GM19023 (cell line): ENCODE measurements around the gene SURF6.
"Not testable (repeated sequence)": the region's sequence is repeated elsewhere in the genome, so short reads cannot be mapped to it uniquely, and the experiment has no call there.

Source experiments
- ATAC-seq: cut with Tn5 transposase; IDR thresholded peaks from one replicate; pipeline ENCODE4 v1.9.1; 2021; ENCODE audit warnings: mild to moderate bottlenecking, moderate library complexity; ENCODE audit not compliant: unreplicated experiment

SURF6 gene

DNA sequence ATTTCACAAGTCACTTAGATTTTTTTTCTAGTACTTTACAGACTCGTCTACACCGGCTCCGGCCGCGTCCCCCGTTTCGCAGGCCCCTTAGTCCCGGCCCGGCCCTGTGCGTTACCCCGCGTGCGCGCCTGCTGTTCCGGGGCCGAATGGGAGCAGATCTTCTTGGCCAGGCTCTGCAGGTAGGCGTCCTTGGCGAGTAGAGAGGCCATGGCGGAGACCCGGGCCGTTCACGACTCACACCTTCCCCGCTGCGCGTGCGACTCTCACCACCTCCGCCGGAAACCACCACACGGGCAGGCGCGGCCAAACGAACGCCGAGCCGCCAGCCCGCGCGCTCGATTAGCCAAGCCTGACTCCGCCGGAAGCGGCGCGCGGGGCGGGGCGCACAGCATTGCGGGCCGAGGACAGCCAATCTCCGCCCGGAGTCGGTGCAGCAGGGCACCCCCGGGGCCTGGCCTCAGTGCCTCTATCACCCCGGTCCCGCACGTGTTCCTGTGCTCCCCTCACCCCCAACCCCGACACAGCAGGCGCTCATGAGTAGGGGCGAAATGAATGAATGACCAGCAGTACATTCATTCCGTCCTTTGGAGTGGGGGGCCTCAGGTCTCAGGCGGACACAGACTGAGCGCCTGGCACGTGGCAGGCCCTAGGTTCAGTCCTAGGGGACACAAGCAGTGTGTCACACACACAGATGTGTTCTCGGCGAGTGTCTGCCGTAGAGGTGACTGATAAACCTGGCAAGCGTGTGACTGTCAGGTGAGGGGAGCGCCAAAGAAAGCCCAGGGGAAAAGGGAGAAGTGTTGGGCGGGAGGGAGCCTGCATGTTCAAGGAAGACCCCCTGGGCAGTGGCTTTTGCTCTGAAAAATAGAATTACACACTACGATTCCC lies at the start of gene SURF6:
SURF6 (minus strand) TSS at position 265 of the 888 bp plus-strand sequence; CDS start at position 209, 56 bp downstream.
- peak; percentile 87 for ATAC-seq

DNA sequence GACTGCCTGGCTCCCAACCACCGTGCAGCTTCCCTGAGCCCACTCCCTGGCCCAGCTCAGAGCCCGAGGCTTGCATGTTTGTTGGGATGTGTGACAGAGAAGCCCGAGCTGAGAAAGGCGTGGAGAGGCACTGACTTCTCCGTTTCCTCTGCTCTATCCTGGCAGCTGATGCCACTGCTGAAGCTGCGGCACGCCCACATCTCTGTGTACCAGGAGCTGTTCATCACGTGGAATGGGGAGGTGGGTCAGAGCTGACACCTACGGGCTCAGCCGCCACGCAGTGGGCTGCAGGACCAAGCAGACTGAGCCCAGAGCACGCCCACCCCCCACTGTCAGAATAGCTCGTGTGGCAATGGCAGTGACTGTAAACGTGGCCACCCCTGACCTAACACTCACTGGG lies 49.5 kb upstream of the SURF6 start:
- ATAC-seq: no peak

DNA sequence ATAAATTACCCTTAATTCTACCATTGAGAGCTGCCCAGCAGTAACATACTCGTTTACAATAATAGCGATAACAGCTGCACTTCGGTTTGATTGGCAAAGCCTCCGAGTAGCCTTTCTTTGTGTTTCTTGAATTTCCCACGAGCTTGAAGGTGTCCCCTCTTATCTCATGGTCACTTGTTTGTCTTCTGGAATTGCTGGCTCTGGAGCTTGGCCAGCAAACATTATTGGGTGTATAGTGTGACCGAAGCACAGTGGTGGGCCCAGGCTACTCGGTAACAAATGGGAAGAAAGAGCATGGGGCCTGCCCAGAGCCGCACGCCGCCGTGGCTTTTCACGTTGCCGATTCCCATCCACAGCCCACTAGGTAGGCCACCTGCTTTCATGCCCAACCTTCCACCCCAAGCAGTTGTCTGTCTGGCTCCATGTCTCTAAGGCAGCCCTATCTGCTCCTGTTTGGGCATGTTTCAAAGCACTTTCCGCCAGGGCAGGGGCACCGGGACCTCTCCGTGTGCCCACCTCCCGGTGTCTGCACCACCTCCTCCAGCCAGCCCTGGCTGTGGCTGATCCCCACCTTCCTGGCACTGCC lies 48.8 kb upstream of the SURF6 start:
- ATAC-seq: no peak

- no peak for ATAC-seq
Observed at GRCh38 chr9:133383438-133383837, 47.5 kb upstream of the SURF6 start.

GRCh38 chr9:133382507-133383141 lies 46.6 kb upstream of the SURF6 start:
- no peak for ATAC-seq

DNA sequence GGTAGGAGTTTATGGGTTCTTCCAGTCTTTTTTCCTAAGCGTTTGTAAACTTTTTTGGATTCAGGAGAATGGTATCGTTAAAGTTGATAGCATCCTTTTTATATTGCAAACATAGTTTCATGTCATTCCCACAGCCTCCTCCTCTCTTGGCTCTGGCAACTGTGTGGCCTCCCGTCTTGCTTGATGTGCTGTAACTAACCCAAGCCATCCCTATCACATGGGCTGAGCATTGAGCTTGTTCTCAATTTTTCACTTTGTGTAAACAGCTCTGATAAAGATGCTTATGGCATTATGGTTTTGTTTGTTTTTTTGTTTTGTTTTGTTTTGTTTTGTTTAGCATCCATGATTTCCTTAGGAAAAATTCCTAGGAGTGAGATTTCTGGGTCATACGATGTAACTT lies 44.7 kb upstream of the SURF6 start:
- ATAC-seq: no peak

GRCh38 chr9:133379153-133380086 lies 43.4 kb upstream of the SURF6 start:
- no peak for ATAC-seq

DNA sequence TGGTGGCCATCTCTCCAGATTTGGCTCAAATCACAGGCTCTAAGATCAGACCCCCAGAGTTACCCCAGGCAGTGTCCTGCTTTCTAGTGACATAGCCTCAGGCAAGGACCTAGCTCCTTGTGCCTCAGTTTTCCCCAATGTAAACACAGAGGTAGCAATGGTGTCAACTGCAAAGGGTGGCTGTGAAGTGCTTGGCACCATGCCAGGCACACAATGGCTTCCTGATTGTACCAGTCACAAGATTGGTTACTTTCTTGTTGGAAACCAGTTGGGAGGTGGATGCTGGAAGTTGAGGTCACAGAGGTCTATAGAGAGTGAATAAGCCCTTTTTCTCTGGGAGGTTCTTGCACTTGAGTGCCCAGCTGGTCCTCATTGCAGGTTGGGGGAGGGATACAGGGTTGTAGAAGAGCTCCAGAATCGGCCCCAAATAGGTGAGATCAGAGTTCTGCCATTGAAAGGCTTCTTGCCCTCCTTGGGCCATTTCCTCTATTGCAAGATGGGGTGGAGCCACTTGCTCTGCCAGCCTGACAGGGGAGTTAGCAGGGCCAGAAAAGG lies 42.5 kb upstream of the SURF6 start:
- ATAC-seq: no peak

GRCh38 chr9:133377721-133378216 lies 41.8 kb upstream of the SURF6 start:
- no peak for ATAC-seq

- ATAC-seq: not testable (repeated sequence)
Observed at GRCh38 chr9:133377280-133377679, 41.3 kb upstream of the SURF6 start.

- ATAC-seq: peak; percentile 90
Observed at GRCh38 chr9:133375724-133376654, 40.0 kb upstream of the SURF6 start, which contains the start of the genes STKLD1 and SURF4. Gene STKLD1, plus strand, starts transcription at chr9:133376366. Its CDS starts 108 bp downstream, at chr9:133376474. Gene SURF4, minus strand, starts transcription at chr9:133376060. Its CDS starts 91 bp downstream, at chr9:133375969.

GRCh38 chr9:133375116-133375723 lies 39.2 kb upstream of the SURF6 start:
- peak; percentile 7 for ATAC-seq

DNA sequence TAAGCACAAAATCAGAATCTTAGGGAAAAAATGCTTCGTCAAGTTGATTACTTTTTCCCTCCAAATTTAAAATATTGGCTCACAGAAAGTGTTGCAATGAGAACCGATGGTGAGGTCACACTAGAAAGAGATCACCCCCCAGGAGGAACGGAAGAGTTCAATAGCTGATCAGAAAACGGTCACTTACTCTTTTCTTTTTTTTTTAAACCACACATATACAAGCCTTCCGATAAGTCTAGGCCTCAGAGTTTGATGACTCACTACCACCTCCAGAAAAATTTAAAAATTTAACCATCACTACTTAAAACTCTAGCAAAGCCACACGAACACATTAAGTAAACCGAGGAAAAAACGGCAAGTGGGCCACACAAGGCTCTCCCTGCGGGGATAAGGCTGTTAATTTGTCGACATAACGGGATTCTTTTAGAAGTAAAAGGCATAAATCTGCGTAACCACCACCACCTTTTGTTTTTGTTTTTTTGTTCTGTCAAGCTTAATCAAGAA lies 38.7 kb upstream of the SURF6 start:
- no peak for ATAC-seq

DNA sequence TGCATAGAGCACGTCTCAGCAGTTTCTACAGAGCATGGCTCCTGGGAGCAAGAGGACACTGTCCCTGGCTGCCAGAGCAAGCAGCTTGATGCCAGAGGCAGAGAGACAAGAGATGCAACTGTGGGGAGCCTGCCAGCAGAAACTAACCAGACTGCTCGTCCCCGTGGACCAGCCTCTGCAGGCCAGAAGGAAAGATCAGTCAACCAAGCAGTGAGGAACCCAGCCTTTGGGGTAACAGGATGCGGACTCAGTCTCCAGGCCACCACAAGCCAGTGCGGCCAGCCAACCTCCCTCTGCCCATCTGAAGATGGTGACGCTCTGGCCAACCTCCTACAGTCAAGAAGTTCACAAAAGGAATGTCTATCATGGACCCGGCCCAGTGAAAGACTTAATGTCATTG lies 36.2 kb upstream of the SURF6 start:
- no peak for ATAC-seq

DNA sequence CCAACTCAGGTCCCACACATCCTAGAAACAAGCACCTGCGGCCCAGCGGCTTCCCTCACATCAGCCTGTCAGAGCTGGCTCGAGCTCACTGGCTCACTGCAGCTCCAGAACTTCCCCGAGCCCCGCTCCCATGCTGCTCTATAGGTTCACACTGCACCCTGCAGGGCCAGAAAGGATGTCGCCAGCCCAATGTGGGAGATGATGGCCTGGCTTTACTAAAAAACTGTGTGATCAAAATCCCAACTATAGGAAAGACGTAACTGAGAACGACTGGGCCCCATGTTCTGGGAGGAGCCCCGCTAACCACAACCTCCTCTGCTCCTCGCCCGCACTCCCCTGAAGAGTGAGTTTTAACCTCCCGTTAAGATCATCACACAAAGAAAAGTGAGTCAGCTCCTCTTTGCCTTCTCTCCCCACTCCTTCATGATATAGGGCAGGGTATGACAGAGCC lies 35.3 kb upstream of the SURF6 start:
- ATAC-seq: no peak

DNA sequence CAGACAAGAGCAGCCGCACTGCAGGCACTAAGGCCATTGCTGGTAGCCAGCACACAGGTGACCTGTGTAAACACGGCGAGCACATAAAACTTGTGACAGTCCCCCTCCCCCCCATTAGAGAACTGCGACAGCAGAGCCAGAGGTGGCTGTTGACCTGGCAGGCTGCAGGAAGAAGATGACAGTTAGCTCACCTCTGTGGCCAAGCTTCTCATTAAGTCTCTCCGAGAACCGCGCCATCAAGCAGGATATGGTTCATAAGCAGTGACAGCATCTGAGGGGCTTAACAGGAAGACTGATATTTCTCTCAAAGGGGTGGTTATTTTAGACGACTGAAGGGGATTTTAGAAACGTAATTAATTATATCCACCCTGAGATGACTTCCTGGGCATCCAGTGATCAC lies 34.7 kb upstream of the SURF6 start:
- ATAC-seq: no peak

DNA sequence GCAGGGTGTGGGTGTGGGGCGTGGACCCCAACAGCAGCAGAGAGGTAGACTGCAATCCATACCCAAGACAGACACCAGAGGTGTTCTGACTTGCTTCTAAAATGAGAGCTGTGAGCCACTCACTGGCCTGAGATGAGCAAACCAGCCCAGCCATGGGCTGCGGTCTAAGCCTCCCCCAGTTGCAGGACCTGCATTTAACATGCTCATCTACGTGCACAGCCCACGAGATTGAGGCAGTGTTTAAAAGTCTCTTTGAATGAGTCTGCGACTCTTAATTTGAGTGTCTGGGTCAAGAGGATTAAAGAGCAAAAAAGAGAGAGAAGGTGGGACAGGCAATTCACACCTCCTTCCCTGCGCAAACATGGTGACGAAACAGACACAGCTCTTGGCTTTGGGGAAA lies 33.9 kb upstream of the SURF6 start:
- no peak for ATAC-seq

DNA sequence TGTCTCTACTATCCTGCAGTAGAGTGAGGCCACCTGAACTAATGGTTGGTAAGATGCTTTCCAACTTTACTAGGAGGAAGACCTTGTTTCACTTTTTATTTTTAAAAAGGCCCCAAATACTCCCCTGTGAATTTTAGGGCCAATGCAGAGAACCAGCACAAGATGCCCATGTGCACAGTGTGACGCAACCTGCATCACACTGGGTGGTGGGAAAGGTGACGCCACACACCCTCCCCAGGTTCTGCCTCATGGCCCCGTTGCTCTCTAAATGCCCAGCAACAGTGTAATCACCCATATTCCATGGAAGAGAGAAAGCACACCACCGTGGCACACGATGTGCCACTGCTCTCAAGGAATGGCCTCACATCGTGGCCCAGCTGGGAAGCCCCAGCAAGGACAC lies 33.4 kb upstream of the SURF6 start:
- ATAC-seq: no peak
